GM19372 (cell line): ENCODE data around the gene UBQLN3.

Experiments
- ATAC-seq: cut with Tn5 transposase; IDR thresholded peaks from one replicate; pipeline ENCODE4 v1.9.1; 2021; ENCODE audit warnings: mild to moderate bottlenecking, low read depth, moderate library complexity; ENCODE audit not compliant: unreplicated experiment

The UBQLN3 gene

GRCh38 chr11:5509803-5510202, at the start of gene UBQLN3:
Gene UBQLN3 (minus strand): TSS chr11:5509957. CDS start chr11:5509558, 399 bp downstream.
- ATAC-seq: no peak

GRCh38 chr11:5557751-5558150, 48.0 kb upstream of the UBQLN3 start:
- no peak for ATAC-seq

- ATAC-seq: no peak
Measured at GRCh38 chr11:5556596-5557188, 46.9 kb upstream of the UBQLN3 start.

- no peak for ATAC-seq
Measured at GRCh38 chr11:5553343-5553742, 43.6 kb upstream of the UBQLN3 start.

- no peak for ATAC-seq
Measured at GRCh38 chr11:5550440-5551095, 40.8 kb upstream of the UBQLN3 start.

GRCh38 chr11:5548440-5548839, 38.7 kb upstream of the UBQLN3 start, which contains the start of gene OR52H1:
Gene OR52H1 (minus strand): TSS chr11:5548540. CDS start chr11:5545505, 3,035 bp downstream.
- no peak for ATAC-seq

GRCh38 chr11:5547982-5548381, 38.2 kb upstream of the UBQLN3 start:
- peak; percentile 73 for ATAC-seq

GRCh38 chr11:5546457-5546856, 36.7 kb upstream of the UBQLN3 start:
- no peak for ATAC-seq

GRCh38 chr11:5541427-5541826, 31.7 kb upstream of the UBQLN3 start:
- ATAC-seq: no peak

GRCh38 chr11:5536482-5536881, 26.7 kb upstream of the UBQLN3 start:
- ATAC-seq: no peak

- no peak for ATAC-seq
Measured at GRCh38 chr11:5534046-5534445, 24.3 kb upstream of the UBQLN3 start.

GRCh38 chr11:5531053-5531831, 21.5 kb upstream of the UBQLN3 start:
- ATAC-seq: no peak

- no peak for ATAC-seq
Measured at GRCh38 chr11:5528495-5528894, 18.7 kb upstream of the UBQLN3 start.

GRCh38 chr11:5527716-5528115, 18.0 kb upstream of the UBQLN3 start:
- no peak for ATAC-seq

GRCh38 chr11:5524756-5525155, 15.0 kb upstream of the UBQLN3 start:
- no peak for ATAC-seq

GRCh38 chr11:5522308-5522707, 12.6 kb upstream of the UBQLN3 start:
- ATAC-seq: no peak

GRCh38 chr11:5521540-5521939, 11.8 kb upstream of the UBQLN3 start:
- no peak for ATAC-seq

- no peak for ATAC-seq
Measured at GRCh38 chr11:5516599-5516998, 6.8 kb upstream of the UBQLN3 start, which contains the start of gene UBQLNL. Gene UBQLNL (minus strand): TSS chr11:5516699. CDS start chr11:5516441, 258 bp downstream.

- no peak for ATAC-seq
Measured at GRCh38 chr11:5514841-5515240, 5.1 kb upstream of the UBQLN3 start.

GRCh38 chr11:5508605-5509004, 1.2 kb downstream of the UBQLN3 start:
- ATAC-seq: no peak

- no peak for ATAC-seq
Measured at GRCh38 chr11:5507933-5508305, 1.8 kb downstream of the UBQLN3 start.
